Measurements from ENCODE around the gene CCDC181. TPM values are rescaled to one million over a fixed set of nuclear protein-coding genes. Genes with fewer than 3 reads are reported as not detected.

Gene CCDC181
- total and polyA plus RNA-seq, 2 experiments from 2014 or later: not detected

DNA sequence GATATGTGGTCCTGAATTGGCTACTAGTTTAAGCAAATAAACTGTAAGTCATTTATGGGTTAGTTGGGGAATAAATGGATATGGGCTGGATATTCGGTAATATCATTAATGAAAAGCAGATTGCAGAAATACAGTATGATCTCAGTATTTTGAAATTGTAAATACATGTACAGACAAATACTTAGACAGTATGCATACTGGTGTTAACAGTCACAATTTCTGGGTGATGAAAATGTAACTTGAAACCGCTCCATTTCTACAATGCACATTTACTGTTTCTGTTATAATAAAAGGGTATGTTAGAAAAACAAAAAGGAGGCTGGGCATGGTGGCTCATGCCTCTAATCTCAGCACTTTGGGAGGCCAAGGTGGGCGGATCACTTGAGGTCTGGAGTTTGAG lies 31.3 kb downstream of the CCDC181 start:
- Histone ChIP-seq H3K9ac (no peak overlapping the region), H3K79me2 (ENCODE audit: insufficient read depth) (no peaks in the 10 kb centered on the region), H3K4me1 (ENCODE audit: insufficient read depth) (no peaks in the 10 kb centered on the region), H2AFZ (no peak overlapping the region), H3F3A (ENCODE audit: insufficient read depth) (no peaks in the 10 kb centered on the region; the same call in 1 of the 2 replicates), H3K27ac (no peak overlapping the region), H3K36me3 (ENCODE audit: low read depth) (peaks cover 38% of the 10 kb centered on the region), H3K4me3 (no peak overlapping the region), H3K9me2 (ENCODE audit: insufficient read depth) (no peaks in the 10 kb centered on the region), H4K20me1 (ENCODE audit: insufficient read depth) (no peaks in the 10 kb centered on the region), H3K9me3 (ENCODE audit: low read depth) (no peaks in the 10 kb centered on the region), H3K4me2 (ENCODE audit: unreplicated experiment) (no peak overlapping the region), H3K27me3 (replicated peaks; ENCODE audit: insufficient read depth) (no peaks in the 10 kb centered on the region)
- TF ChIP-seq EZH2 (IDR thresholded peaks at IDR 0.05; ENCODE audit: insufficient read depth, poor library complexity, severe bottlenecking) (no peak), EZH2phosphoT487 (IDR thresholded peaks at IDR 0.05; ENCODE audit: insufficient read depth, low read depth) (no peak)
- 68% methylated on average over 3 of the region's 3 CpGs for WGBS, 2 experiments (ENCODE audit: low coverage in 1 of 2, low lambda C conversion rate in 2 of 2, missing lambda C conversion rate in 2 of 2)
- DNase-seq: peak; percentile 6
- in situ Hi-C loops (cut with MboI): no loop called here

DNA sequence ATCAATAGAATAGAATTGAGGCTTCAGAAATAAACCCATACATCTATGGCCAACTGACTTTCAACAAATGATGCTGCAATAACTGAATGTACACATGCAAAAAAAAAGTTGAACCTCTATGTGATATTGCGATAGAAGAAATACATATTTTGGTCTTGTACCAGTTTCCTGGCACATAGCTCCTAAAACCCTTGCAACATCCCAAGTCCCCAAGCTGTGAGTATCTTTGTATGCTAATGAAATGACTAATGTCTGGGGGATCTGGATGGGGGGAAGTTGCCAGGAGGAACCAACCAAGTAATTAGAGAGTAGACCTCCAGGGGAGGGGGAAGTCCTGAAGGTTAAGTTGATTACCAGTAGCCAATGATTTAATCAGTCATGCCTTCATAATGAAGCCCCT lies 34.9 kb downstream of the CCDC181 start:
- Histone ChIP-seq H3K79me2 (ENCODE audit: insufficient read depth) (no peaks in the 10 kb centered on the region), H3K4me2 (ENCODE audit: unreplicated experiment) (no peak overlapping the region), H3K9me2 (ENCODE audit: insufficient read depth) (no peaks in the 10 kb centered on the region), H3K36me3 (ENCODE audit: low read depth) (peaks cover 63% of the 10 kb centered on the region), H3F3A (ENCODE audit: insufficient read depth) (no peaks in the 10 kb centered on the region; the same call in 1 of the 2 replicates), H3K4me3 (no peak overlapping the region), H3K9me3 (ENCODE audit: low read depth) (no peaks in the 10 kb centered on the region), H2AFZ (no peak overlapping the region), H3K27me3 (replicated peaks; ENCODE audit: insufficient read depth) (no peaks in the 10 kb centered on the region), H3K4me1 (ENCODE audit: insufficient read depth) (no peaks in the 10 kb centered on the region), H3K27ac (no peak overlapping the region), H3K9ac (no peak overlapping the region), H4K20me1 (ENCODE audit: insufficient read depth) (no peaks in the 10 kb centered on the region)
- no peak for TF ChIP-seq EZH2 (IDR thresholded peaks at IDR 0.05; ENCODE audit: insufficient read depth, poor library complexity, severe bottlenecking)
- no peak for TF ChIP-seq EZH2phosphoT487 (IDR thresholded peaks at IDR 0.05; ENCODE audit: insufficient read depth, low read depth)
- no peak for DNase-seq
- WGBS, 2 experiments (ENCODE audit: low coverage in 1 of 2, low lambda C conversion rate in 2 of 2, missing lambda C conversion rate in 2 of 2): 96 to 97% methylated on average over 1 of the region's 1 CpG
- in situ Hi-C loops (cut with MboI): no loop called here

DNA sequence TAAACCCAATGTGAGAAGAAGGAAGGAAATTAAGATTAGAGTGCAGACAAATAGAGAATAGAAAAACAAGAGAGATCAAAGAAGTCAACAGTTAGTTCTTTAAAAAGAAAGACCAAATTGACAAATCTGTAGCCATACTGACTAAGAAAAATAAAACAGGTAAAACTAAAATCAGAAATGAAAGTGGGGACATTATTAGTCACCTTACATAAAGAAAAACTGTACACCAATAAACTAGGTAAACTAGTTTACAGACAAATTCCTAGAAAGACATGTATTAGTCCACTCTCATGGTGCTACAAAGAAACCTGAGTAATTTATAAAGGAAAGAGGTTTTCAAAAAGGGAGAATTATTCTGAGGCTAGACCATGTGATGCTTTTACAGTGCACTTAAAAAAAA lies 37.0 kb downstream of the CCDC181 start:
- Histone ChIP-seq H3K9me3 (ENCODE audit: low read depth) (no peaks in the 10 kb centered on the region), H3K9me2 (ENCODE audit: insufficient read depth) (no peaks in the 10 kb centered on the region), H3K27ac (no peak overlapping the region), H2AFZ (no peak overlapping the region), H3K4me2 (ENCODE audit: unreplicated experiment) (no peak overlapping the region), H3K27me3 (replicated peaks; ENCODE audit: insufficient read depth) (no peaks in the 10 kb centered on the region), H3K9ac (no peak overlapping the region), H3K4me1 (ENCODE audit: insufficient read depth) (no peaks in the 10 kb centered on the region), H4K20me1 (ENCODE audit: insufficient read depth) (no peaks in the 10 kb centered on the region), H3K36me3 (ENCODE audit: low read depth) (peaks cover 69% of the 10 kb centered on the region), H3K4me3 (no peak overlapping the region), H3F3A (ENCODE audit: insufficient read depth) (no peaks in the 10 kb centered on the region; the same call in 1 of the 2 replicates), H3K79me2 (ENCODE audit: insufficient read depth) (no peaks in the 10 kb centered on the region)
- no peak for DNase-seq
- in situ Hi-C loops (cut with MboI): no loop called here
- no peak for TF ChIP-seq EZH2phosphoT487 (IDR thresholded peaks at IDR 0.05; ENCODE audit: insufficient read depth, low read depth)
- TF ChIP-seq EZH2 (IDR thresholded peaks at IDR 0.05; ENCODE audit: insufficient read depth, poor library complexity, severe bottlenecking): no peak

DNA sequence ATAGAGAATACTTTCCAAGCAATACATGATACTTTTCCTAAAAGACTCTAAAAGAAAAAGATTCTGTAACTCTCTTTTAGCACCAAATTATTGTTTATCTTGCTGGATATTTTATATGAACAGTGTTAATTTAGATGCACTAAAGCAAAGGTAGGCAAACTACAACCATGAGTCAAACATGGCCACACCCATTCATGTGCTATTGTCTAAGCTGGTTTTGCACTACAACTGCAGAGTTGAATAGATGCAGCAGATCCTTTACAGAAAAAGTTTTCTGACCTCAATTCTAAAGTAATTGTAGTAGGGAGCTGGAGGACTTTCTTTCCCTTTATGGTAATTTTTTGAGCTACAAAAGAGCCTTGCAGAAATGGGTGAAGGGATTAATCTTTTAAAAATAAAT lies 39.9 kb downstream of the CCDC181 start:
- TF ChIP-seq EZH2 (IDR thresholded peaks at IDR 0.05; ENCODE audit: insufficient read depth, poor library complexity, severe bottlenecking) (no peak), EZH2phosphoT487 (IDR thresholded peaks at IDR 0.05; ENCODE audit: insufficient read depth, low read depth) (no peak)
- Histone ChIP-seq H3K9me3 (ENCODE audit: low read depth) (no peaks in the 10 kb centered on the region), H3K27me3 (replicated peaks; ENCODE audit: insufficient read depth) (no peaks in the 10 kb centered on the region), H3K27ac (no peak overlapping the region), H3F3A (ENCODE audit: insufficient read depth) (no peaks in the 10 kb centered on the region; the same call in 1 of the 2 replicates), H4K20me1 (ENCODE audit: insufficient read depth) (no peaks in the 10 kb centered on the region), H2AFZ (no peak overlapping the region), H3K9me2 (ENCODE audit: insufficient read depth) (no peaks in the 10 kb centered on the region), H3K4me2 (ENCODE audit: unreplicated experiment) (no peak overlapping the region), H3K4me1 (ENCODE audit: insufficient read depth) (no peaks in the 10 kb centered on the region), H3K4me3 (no peak overlapping the region), H3K79me2 (ENCODE audit: insufficient read depth) (0 out of 2 replicates have a peak, but pooled peaks cover 3% of the 10 kb centered on the region), H3K36me3 (ENCODE audit: low read depth) (peaks cover 76% of the 10 kb centered on the region), H3K9ac (no peak overlapping the region)
- DNase-seq: no peak
- in situ Hi-C loops (cut with MboI): no loop called here

DNA sequence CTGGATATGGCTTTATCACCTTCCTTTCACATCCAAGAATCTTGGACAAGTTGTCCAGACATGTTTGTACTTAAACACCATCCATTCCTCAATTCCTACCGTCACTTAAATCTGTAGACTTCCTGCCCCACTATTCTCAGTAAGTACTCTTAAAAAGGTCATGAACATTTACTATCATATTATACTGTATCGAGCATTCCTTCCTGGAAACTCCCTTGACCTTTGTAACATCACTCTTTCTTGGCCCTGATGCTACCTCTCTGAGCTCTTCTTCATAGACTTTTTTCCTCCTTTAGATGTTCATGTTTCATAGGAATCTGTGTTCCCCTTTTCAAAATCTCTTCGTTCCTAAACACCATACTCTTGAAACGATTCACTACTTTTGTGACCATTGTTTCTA lies 43.8 kb downstream of the CCDC181 start:
- in situ Hi-C loops (cut with MboI): no loop called here
- Histone ChIP-seq H3K79me2 (ENCODE audit: insufficient read depth) (peaks cover 10% of the 10 kb centered on the region; the same call in 1 of the 2 replicates), H3K4me1 (ENCODE audit: insufficient read depth) (no peaks in the 10 kb centered on the region), H3K9me2 (ENCODE audit: insufficient read depth) (no peaks in the 10 kb centered on the region), H3K27ac (no peak overlapping the region), H3K36me3 (ENCODE audit: low read depth) (peaks cover 83% of the 10 kb centered on the region), H2AFZ (no peak overlapping the region), H3K27me3 (replicated peaks; ENCODE audit: insufficient read depth) (no peaks in the 10 kb centered on the region), H3K4me2 (ENCODE audit: unreplicated experiment) (no peak overlapping the region), H3F3A (ENCODE audit: insufficient read depth) (no peaks in the 10 kb centered on the region), H3K9me3 (ENCODE audit: low read depth) (no peaks in the 10 kb centered on the region), H3K9ac (no peak overlapping the region), H3K4me3 (no peak overlapping the region), H4K20me1 (ENCODE audit: insufficient read depth) (no peaks in the 10 kb centered on the region)
- DNase-seq: no peak
- TF ChIP-seq EZH2phosphoT487 (IDR thresholded peaks at IDR 0.05; ENCODE audit: insufficient read depth, low read depth) (no peak), EZH2 (IDR thresholded peaks at IDR 0.05; ENCODE audit: insufficient read depth, poor library complexity, severe bottlenecking) (no peak)
- 97 to 98% methylated on average over 4 of the region's 4 CpGs for WGBS, 2 experiments (ENCODE audit: low coverage in 1 of 2, low lambda C conversion rate in 2 of 2, missing lambda C conversion rate in 2 of 2)
